ENCODE measurements around the gene DNMT3A.

Gene DNMT3A

DNA sequence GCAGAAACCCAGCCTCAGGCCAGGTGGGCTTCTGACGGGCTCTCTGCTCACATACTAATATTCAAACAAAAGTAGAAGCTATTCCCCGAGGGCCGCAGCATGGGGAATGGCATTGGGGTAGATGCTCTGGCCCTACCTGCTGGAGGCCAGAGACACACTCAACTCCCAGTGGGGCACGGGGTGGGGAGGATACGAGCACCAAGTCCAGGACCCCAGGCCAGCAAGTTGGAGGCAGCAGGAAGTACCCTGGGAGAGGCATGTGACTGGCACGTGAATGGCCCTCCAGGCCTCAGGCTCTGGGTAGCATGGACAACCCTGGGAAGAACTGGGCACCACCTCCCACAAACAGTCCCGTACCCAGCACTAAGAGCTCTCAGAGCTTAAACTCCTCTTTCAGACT, 3.8 kb downstream of the DNMT3A start:
- H3K9me3 ChIP-seq (ENCODE audit: control insufficient read depth, low read length), result no peaks in the 10 kb centered on the region
- no peak overlapping the region for H3K27ac ChIP-seq (ENCODE audit: insufficient read depth, low read depth, low read length, poor library complexity, severe bottlenecking)
- no peaks in the 10 kb centered on the region for H3K36me3 ChIP-seq (ENCODE audit: control insufficient read depth, insufficient read depth, low read length)
- peaks cover 8% of the 10 kb centered on the region for H3K4me1 ChIP-seq (ENCODE audit: control insufficient read depth, insufficient read depth, low read length)
- H3K4me3 ChIP-seq (ENCODE audit: insufficient read depth, low read depth, low read length), result no peak overlapping the region
- H3K27me3 ChIP-seq (ENCODE audit: control insufficient read depth, insufficient read depth, low read length, poor library complexity, severe bottlenecking), result peaks cover 40% of the 10 kb centered on the region
- 86 to 91% methylated on average over 7 of the region's 7 CpGs for WGBS, 2 experiments

DNA sequence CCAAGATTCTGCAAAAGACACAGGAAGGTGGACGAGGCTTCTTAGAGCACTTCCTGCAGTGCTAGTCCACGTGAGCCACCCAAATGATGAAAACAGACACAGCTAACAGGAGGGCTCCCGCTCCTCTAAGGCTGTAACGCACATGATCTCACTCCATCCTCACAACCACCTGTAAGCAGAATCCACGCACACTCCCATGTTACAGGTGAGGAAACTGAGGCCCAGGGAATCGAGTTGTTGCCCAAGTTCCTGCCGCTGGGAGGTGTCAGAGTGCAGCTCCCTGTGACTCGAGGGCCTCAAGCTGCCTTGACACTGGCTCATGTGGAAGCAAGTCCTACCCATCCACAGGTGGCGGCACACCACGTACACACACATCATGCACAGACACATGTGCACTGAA, 4.4 kb downstream of the DNMT3A start:
- no peak overlapping the region for H3K27ac ChIP-seq (ENCODE audit: insufficient read depth, low read depth, low read length, poor library complexity, severe bottlenecking)
- no peaks in the 10 kb centered on the region for H3K9me3 ChIP-seq (ENCODE audit: control insufficient read depth, low read length)
- WGBS, 2 experiments, result 88 to 90% methylated on average over 10 of the region's 10 CpGs
- H3K36me3 ChIP-seq (ENCODE audit: control insufficient read depth, insufficient read depth, low read length), result no peaks in the 10 kb centered on the region
- peaks cover 36% of the 10 kb centered on the region for H3K27me3 ChIP-seq (ENCODE audit: control insufficient read depth, insufficient read depth, low read length, poor library complexity, severe bottlenecking)
- no peak overlapping the region for H3K4me3 ChIP-seq (ENCODE audit: insufficient read depth, low read depth, low read length)
- H3K4me1 ChIP-seq (ENCODE audit: control insufficient read depth, insufficient read depth, low read length), result peaks cover 5% of the 10 kb centered on the region

DNA sequence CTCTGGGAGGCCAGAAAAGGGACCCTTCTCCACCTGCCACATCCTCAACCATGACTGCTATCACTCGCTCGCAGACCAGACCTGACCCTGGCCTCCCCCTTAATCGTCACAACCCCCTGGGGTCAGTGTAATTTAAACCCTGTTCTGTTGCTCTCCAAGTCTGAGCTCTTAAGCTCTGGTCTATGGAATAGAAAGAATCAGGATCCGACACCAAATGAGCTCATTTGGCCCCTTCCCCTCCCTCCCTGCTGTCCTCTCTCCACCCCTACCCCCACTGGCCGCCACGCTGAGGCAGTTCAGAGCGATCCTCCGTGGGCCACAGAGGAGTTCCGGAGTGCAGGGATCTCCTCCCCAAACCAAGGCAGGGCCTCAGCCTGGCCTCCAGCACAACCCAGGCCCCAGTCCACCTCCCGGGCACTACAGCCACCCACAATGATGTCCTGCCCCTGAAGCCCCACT, 5.3 kb downstream of the DNMT3A start:
- Histone ChIP-seq H3K36me3 (ENCODE audit: control insufficient read depth, insufficient read depth, low read length) (no peaks in the 10 kb centered on the region), H3K27me3 (ENCODE audit: control insufficient read depth, insufficient read depth, low read length, poor library complexity, severe bottlenecking) (peaks cover 36% of the 10 kb centered on the region), H3K4me3 (ENCODE audit: insufficient read depth, low read depth, low read length) (no peak overlapping the region), H3K4me1 (ENCODE audit: control insufficient read depth, insufficient read depth, low read length) (peaks cover 5% of the 10 kb centered on the region), H3K9me3 (ENCODE audit: control insufficient read depth, low read length) (no peaks in the 10 kb centered on the region), H3K27ac (ENCODE audit: insufficient read depth, low read depth, low read length, poor library complexity, severe bottlenecking) (no peak overlapping the region)
- 22 to 25% methylated on average over 10 of the region's 10 CpGs for WGBS, 2 experiments

DNA sequence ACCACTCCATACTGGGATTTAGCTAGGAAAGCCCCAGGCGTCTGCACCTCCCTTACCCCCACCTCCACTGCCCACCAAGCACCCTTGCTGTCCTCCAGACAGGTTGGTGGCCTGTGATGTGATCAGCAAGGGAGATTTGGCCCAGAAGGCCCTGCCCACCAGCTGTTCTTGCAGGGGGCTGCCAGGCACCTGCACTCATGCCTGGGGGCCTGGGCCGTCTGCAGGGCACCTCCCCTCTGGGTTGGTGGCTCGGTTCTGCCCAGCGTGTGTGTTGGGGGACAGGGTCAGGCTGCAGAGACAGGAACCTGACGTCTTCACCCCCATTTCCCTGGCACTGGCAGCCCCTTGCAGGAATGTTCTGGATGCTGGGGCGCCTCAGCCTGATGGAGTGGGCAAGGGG, 5.8 kb downstream of the DNMT3A start:
- Histone ChIP-seq H3K27me3 (ENCODE audit: control insufficient read depth, insufficient read depth, low read length, poor library complexity, severe bottlenecking) (peaks cover 36% of the 10 kb centered on the region), H3K27ac (ENCODE audit: insufficient read depth, low read depth, low read length, poor library complexity, severe bottlenecking) (no peak overlapping the region), H3K9me3 (ENCODE audit: control insufficient read depth, low read length) (no peaks in the 10 kb centered on the region), H3K4me3 (ENCODE audit: insufficient read depth, low read depth, low read length) (no peak overlapping the region), H3K4me1 (ENCODE audit: control insufficient read depth, insufficient read depth, low read length) (peaks cover 5% of the 10 kb centered on the region), H3K36me3 (ENCODE audit: control insufficient read depth, insufficient read depth, low read length) (no peaks in the 10 kb centered on the region)
- WGBS, 2 experiments, result 57 to 65% methylated on average over 6 of the region's 6 CpGs

DNA sequence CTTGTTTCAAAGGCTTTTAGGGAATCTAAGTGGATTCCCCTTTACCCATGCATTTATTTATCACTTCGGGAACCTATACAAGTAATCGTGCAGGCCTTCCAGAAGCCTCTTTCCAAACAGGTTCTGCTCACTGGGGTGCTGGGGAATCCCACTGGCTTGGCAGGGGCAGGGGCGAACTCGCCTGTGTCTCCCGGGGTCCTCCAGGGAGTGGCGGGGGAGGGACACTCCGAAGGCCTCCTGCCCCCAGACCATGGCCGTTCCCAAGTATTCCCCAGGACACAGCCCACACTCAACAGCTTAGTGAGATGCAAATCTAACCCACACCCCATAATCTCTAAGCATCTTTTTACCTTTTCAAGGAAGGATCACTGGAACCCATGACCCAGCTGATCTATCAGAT, 6.5 kb downstream of the DNMT3A start:
- H3K4me1 ChIP-seq (ENCODE audit: control insufficient read depth, insufficient read depth, low read length), result peaks cover 5% of the 10 kb centered on the region
- H3K27ac ChIP-seq (ENCODE audit: insufficient read depth, low read depth, low read length, poor library complexity, severe bottlenecking), result no peak overlapping the region
- no peak overlapping the region for H3K4me3 ChIP-seq (ENCODE audit: insufficient read depth, low read depth, low read length)
- H3K9me3 ChIP-seq (ENCODE audit: control insufficient read depth, low read length), result no peaks in the 10 kb centered on the region
- H3K36me3 ChIP-seq (ENCODE audit: control insufficient read depth, insufficient read depth, low read length), result no peaks in the 10 kb centered on the region
- peaks cover 30% of the 10 kb centered on the region for H3K27me3 ChIP-seq (ENCODE audit: control insufficient read depth, insufficient read depth, low read length, poor library complexity, severe bottlenecking)
- 66 to 67% methylated on average over 8 of the region's 8 CpGs for WGBS, 2 experiments

DNA sequence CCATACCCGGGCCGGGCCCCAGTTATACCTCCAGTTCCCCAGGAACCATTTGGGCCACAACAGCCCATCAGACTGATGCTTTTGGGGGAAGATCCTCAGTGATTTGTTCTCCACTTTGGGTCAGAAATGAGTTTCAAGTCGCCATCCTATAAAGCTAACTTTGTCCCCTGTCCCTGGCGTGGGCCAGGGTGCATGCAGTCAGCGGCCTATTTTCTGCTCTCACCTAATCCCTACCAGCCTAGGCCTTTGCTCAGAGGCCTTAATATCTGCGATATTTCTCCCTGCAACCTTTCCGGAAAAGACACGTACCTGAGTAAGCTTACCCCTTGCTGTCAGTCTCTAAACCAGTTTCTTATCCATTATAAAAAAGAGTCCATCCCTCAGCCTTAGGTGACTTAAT, 7.2 kb downstream of the DNMT3A start:
- 88 to 89% methylated on average over 8 of the region's 8 CpGs for WGBS, 2 experiments
- no peaks in the 10 kb centered on the region for H3K9me3 ChIP-seq (ENCODE audit: control insufficient read depth, low read length)
- H3K4me1 ChIP-seq (ENCODE audit: control insufficient read depth, insufficient read depth, low read length), result peaks cover 5% of the 10 kb centered on the region
- no peak overlapping the region for H3K27ac ChIP-seq (ENCODE audit: insufficient read depth, low read depth, low read length, poor library complexity, severe bottlenecking)
- H3K27me3 ChIP-seq (ENCODE audit: control insufficient read depth, insufficient read depth, low read length, poor library complexity, severe bottlenecking), result peaks cover 23% of the 10 kb centered on the region
- no peaks in the 10 kb centered on the region for H3K36me3 ChIP-seq (ENCODE audit: control insufficient read depth, insufficient read depth, low read length)
- H3K4me3 ChIP-seq (ENCODE audit: insufficient read depth, low read depth, low read length), result no peak overlapping the region

DNA sequence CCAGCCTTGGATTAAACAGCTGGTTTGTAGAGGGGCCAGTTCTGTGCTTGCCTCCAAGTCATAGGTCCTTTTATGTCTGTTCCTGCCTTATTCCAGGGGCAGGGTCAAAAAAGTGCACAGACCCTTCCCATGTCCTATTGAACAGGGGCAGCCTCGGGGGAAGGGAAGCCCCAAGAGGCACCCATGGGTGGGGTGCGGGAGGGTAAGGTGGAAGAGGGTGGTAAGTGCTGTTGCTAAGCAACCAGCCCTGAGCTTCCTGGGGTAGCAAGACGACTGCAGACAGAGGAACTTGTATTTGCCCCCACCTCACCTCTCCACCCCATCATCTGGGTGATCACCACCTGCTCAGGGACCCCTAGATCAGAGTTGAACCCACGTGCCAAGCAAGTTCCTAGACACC, 7.7 kb downstream of the DNMT3A start:
- Histone ChIP-seq H3K4me1 (ENCODE audit: control insufficient read depth, insufficient read depth, low read length) (peaks cover 5% of the 10 kb centered on the region), H3K36me3 (ENCODE audit: control insufficient read depth, insufficient read depth, low read length) (no peaks in the 10 kb centered on the region), H3K27ac (ENCODE audit: insufficient read depth, low read depth, low read length, poor library complexity, severe bottlenecking) (no peak overlapping the region), H3K9me3 (ENCODE audit: control insufficient read depth, low read length) (no peaks in the 10 kb centered on the region), H3K27me3 (ENCODE audit: control insufficient read depth, insufficient read depth, low read length, poor library complexity, severe bottlenecking) (peaks cover 19% of the 10 kb centered on the region), H3K4me3 (ENCODE audit: insufficient read depth, low read depth, low read length) (no peak overlapping the region)
- 80 to 87% methylated on average over 4 of the region's 4 CpGs for WGBS, 2 experiments

DNA sequence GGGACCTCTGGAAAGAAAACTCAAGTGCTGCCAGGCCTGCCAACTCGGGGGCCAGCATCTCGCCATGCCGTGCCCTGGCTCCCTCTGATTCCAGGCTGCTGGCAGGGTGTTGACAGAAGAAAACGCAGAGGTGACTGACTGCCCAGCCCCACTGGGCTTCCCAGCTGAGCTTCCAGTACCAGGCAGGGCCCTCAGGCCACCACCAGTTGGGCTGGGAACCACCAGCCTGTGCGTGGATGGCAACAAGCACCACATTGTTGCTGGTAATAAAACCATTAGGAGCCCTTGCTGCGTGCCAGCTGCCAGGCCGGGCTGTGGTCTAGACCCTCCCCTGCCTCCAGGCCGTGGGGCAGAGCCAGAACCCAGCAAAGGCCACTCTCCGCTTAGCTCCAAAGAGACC, 9.2 kb downstream of the DNMT3A start:
- WGBS, 2 experiments, result 91 to 93% methylated on average over 9 of the region's 9 CpGs
- H3K27ac ChIP-seq (ENCODE audit: insufficient read depth, low read depth, low read length, poor library complexity, severe bottlenecking), result no peak overlapping the region
- H3K36me3 ChIP-seq (ENCODE audit: control insufficient read depth, insufficient read depth, low read length), result no peaks in the 10 kb centered on the region
- peaks cover 8% of the 10 kb centered on the region for H3K27me3 ChIP-seq (ENCODE audit: control insufficient read depth, insufficient read depth, low read length, poor library complexity, severe bottlenecking)
- H3K4me1 ChIP-seq (ENCODE audit: control insufficient read depth, insufficient read depth, low read length), result peaks cover 5% of the 10 kb centered on the region
- no peak overlapping the region for H3K4me3 ChIP-seq (ENCODE audit: insufficient read depth, low read depth, low read length)
- no peaks in the 10 kb centered on the region for H3K9me3 ChIP-seq (ENCODE audit: control insufficient read depth, low read length)

DNA sequence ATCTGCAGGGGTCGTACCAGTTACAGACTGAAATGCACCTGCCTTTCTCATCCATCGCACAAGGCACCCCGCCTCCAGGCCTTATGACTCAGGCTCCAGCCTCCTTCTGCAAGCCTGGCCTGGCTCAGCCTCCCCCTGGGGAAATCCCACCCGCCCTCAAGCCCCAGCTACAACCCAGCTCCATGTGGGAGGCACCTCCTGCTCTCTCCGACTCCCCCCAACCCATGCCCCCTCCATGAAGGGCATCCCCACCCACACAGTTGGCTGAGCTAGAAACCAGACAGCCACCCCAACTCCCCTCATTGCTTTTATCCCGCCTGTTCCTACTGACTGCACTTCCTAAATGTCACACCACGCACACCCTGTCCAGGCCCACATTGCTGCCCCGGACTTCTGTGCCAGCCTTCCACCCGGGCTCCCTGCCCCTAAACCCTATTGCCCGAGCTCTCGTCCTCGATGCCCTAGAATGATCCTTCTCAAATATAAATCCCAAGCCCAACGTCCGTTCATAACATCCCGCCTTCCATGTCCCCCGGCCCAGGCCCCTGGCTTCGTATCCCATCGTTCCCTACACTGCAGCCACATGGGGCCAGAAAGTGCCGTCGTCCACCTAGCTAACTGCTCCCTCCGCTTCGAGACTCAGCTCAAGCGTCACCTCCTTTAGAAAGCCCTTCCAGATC, 9.9 kb downstream of the DNMT3A start:
- H3K4me1 ChIP-seq (ENCODE audit: control insufficient read depth, insufficient read depth, low read length), result peaks cover 5% of the 10 kb centered on the region
- H3K27me3 ChIP-seq (ENCODE audit: control insufficient read depth, insufficient read depth, low read length, poor library complexity, severe bottlenecking), result peaks cover under 1% of the 10 kb centered on the region
- H3K36me3 ChIP-seq (ENCODE audit: control insufficient read depth, insufficient read depth, low read length), result no peaks in the 10 kb centered on the region
- H3K4me3 ChIP-seq (ENCODE audit: insufficient read depth, low read depth, low read length), result no peak overlapping the region
- WGBS, 2 experiments, result 87% methylated on average over 23 of the region's 23 CpGs
- H3K27ac ChIP-seq (ENCODE audit: insufficient read depth, low read depth, low read length, poor library complexity, severe bottlenecking), result no peak overlapping the region
- no peaks in the 10 kb centered on the region for H3K9me3 ChIP-seq (ENCODE audit: control insufficient read depth, low read length)

DNA sequence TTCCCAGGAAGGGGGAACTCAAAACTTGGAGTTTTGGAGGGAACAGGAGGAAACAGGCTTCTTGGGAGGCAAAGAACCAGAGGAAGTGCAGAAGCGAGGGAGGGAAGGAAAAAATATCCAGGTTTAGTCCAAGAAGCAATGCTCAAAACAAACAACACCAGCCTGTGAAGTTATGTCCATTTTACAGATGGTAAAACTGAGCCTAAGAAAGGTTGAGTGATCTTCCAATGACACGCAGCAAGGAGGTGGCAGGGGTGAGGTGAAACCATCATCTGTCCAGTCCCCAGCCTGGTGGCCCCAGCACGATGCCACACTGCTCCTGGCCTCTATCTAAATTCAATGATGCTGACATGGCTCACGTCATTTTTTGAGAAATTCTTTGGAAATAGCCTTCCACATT, 10.8 kb downstream of the DNMT3A start:
- no peak overlapping the region for H3K4me3 ChIP-seq (ENCODE audit: insufficient read depth, low read depth, low read length)
- no peaks in the 10 kb centered on the region for H3K36me3 ChIP-seq (ENCODE audit: control insufficient read depth, insufficient read depth, low read length)
- peaks cover 4% of the 10 kb centered on the region for H3K9me3 ChIP-seq (ENCODE audit: control insufficient read depth, low read length)
- no peaks in the 10 kb centered on the region for H3K27me3 ChIP-seq (ENCODE audit: control insufficient read depth, insufficient read depth, low read length, poor library complexity, severe bottlenecking)
- H3K4me1 ChIP-seq (ENCODE audit: control insufficient read depth, insufficient read depth, low read length), result peaks cover 5% of the 10 kb centered on the region
- H3K27ac ChIP-seq (ENCODE audit: insufficient read depth, low read depth, low read length, poor library complexity, severe bottlenecking), result no peak overlapping the region
- whole genome bisulfite sequencing, 2 experiments, result 91 to 93% methylated on average over 4 of the region's 4 CpGs

DNA sequence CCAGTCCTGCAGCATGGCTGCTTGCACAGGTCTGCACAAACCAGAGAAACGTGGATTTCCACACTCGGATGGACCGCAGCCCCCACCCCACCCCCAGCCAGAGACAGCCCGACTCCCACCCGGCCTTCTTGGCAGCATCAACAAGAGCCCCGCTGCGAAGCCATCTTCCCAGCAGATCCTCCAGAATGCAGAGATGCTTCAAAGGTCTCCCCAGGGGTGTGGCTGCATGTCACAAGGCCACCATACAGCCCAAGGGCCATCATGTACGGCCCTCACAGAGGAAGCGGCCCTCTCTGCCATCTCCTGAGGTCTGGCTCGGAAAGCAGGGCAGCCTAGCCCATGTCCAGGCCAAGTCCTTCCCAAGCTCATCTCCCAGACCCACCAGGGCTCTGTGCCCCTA, 11.5 kb downstream of the DNMT3A start:
- Histone ChIP-seq H3K36me3 (ENCODE audit: control insufficient read depth, insufficient read depth, low read length) (no peaks in the 10 kb centered on the region), H3K4me3 (ENCODE audit: insufficient read depth, low read depth, low read length) (no peak overlapping the region), H3K9me3 (ENCODE audit: control insufficient read depth, low read length) (peaks cover 4% of the 10 kb centered on the region), H3K27ac (ENCODE audit: insufficient read depth, low read depth, low read length, poor library complexity, severe bottlenecking) (no peak overlapping the region), H3K27me3 (ENCODE audit: control insufficient read depth, insufficient read depth, low read length, poor library complexity, severe bottlenecking) (no peaks in the 10 kb centered on the region), H3K4me1 (ENCODE audit: control insufficient read depth, insufficient read depth, low read length) (peaks cover under 1% of the 10 kb centered on the region)
- 90 to 92% methylated on average over 10 of the region's 10 CpGs for WGBS, 2 experiments

Measured in ectodermal cell (in vitro differentiated cells).